NCI-H460 (cell line): ENCODE results near the gene LAMTOR3. TPM values are rescaled to one million over a fixed set of nuclear protein-coding genes. Genes with fewer than 3 reads are reported as not detected.
"Not testable (repeated sequence)": the region's sequence is repeated elsewhere in the genome, so short reads cannot be mapped to it uniquely, and the experiment has no call there.

Experiments
- DNase-seq: peaks from one replicate; pipeline ENCODE4 v3.0.0-alpha.2; 2016; ENCODE audit warnings: low read depth; ENCODE audit errors: extremely low read depth
- total RNA-seq: library from RNA; depleted of rRNA; stranded (reverse); fragments of >200 nt; shearing (Covaris generic); gene quantifications from 2 replicates; pipeline ENCODE4 v1.2.3, GENCODE V29; 2014; rRNA removed

LAMTOR3 gene
- total RNA-seq, 1 experiment from 2014 or later, result 44.7 TPM

- no peak for DNase-seq
Measured at GRCh38 chr4:99833756-99834155, 60.5 kb downstream of the LAMTOR3 start.

GRCh38 chr4:99832758-99833157 lies 61.5 kb downstream of the LAMTOR3 start:
- DNase-seq, result no peak

DNA sequence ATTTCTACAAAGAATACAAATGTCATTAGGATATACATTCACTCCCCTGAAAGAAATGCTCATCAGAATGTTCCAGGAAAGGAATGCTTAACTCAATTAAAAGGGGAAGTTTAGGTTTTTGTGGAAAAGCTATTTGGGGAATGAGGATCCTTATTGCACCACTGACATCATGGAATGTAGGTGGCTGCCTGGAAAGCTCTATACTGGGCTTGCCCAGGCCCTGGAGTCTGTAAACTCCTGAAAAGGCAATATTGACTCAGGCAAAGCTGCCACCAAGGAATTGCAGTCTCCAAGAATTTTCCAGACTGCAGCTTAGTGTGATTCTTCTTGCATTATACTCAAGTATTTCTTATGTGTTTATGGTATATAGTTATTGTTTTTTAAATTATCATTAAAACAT lies 61.9 kb downstream of the LAMTOR3 start:
- DNase-seq, result no peak

GRCh38 chr4:99830051-99830450 lies 64.2 kb downstream of the LAMTOR3 start:
- DNase-seq, result not testable (repeated sequence)

- DNase-seq, result no peak
Measured at GRCh38 chr4:99828477-99828876, 65.8 kb downstream of the LAMTOR3 start.

Other genes with a start within 250 kb of the LAMTOR3 start
- 0.05 and 0.06 TPM in 2 replicates for gene C4orf54, start 236.6 kb downstream of the LAMTOR3 start, total RNA-seq
- gene DAPP1, start 77.6 kb downstream of the LAMTOR3 start, total RNA-seq, result not detected in 2 replicates
- 27.6 and 29.8 TPM in 2 replicates for gene DNAJB14, start 52.2 kb upstream of the LAMTOR3 start, total RNA-seq
- gene H2AZ1, start 55.8 kb upstream of the LAMTOR3 start, total RNA-seq, result 424 and 447 TPM in 2 replicates